ENCODE results near the gene ILDR1.

Gene ILDR1

DNA sequence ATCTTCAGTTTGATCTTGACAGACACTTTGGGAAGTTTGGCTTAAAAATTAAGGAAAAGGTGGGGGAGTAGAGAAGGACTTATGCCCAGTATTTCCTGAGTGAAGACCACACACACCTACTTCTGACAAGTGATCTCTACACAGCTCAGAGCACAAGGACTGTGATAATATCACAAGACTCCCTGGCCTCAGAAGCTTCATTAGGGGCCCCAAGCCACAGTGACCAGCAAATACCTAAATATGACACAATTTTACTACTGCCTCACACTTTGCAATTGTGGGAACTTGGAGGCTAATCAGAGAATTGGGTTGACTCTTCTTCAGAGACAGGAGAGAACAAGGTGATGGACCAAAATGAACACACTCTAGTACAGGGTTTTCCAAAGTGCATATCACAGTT lies 2.6 kb downstream of the ILDR1 start:
- DNase-seq (ENCODE audit: low read depth in 1 of 2, low spot score in 1 of 2), result no peak

DNA sequence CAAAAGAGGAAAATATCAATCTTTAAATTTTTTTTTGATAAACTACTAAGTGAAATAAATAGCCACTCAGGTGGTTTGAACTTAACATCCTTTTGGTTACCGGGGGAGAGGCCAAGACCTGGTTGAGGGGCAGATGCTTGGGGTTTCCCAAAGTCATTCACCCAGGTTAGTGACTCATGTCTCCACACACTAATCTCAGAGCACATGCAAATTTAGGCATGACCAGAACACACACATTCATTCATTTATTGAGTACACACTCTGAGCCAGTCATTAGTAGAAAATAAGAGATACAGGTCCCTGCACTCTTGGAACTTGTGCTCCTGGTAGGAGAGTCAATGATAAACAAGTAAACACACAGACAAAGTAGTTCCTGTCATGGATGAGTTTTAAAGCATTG lies 7.3 kb downstream of the ILDR1 start:
- no peak for DNase-seq (ENCODE audit: low read depth in 1 of 2, low spot score in 1 of 2)

DNA sequence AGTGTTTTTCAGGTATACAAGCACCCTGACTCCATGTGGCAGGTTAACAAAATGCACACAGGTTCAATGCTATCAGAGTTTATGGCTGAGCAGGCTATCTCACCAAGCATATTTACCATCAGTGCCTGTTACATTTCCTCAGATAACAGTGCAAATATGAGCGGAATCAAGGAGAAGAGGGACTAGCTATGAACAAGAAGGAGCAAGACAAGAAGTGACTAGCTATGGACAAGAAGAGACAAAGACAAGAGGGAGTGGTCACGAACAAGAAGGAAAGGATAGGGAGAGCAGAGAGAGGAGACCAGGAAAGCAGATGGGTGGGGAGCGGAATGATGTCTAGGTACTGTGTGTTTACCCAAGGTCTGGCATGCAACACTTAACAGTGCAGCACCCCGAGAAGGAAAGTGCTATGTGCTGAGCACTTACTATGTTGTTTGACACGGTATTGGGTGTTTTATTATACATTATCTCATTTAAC lies 8.6 kb downstream of the ILDR1 start:
- no peak for DNase-seq (ENCODE audit: low read depth in 1 of 2, low spot score in 1 of 2)

DNA sequence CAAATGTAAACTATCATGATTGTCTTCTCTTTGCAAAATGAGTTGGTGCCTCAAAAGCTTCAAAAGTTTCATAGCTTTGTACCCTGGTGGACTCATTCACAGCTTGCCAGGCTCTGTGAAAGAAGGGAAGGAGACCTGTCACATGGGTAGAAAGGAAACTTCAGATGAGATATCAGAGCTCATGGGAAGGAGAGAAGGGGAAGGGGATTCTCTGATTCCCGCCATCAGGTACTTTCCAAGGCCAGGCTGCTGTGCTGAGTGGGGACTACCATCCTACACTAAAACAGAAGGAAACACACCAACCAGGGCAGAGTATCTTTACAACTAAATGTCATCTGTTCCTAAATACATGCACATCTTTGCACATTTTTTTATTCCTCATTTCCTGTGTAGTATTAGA lies 9.2 kb downstream of the ILDR1 start:
- DNase-seq (ENCODE audit: low read depth in 1 of 2, low spot score in 1 of 2), result no peak

DNA sequence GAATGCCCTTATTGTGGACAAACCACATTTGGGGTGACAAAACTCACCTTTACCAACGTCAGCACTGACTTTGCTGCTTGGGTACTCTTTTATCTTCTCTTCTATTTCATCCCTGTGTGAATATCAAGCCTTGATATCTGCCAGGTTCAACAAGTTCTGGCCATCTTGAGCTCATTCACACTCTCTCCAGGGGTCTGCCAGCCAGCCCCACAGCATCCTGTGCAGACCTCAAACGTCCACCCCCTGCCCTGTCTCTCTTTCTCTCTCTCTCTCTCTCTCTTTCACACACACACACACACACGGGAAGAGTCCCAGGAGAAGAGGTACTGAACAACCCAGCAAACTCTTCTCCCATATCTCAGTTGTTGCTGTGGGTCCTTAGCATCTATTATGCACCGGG lies 10.7 kb downstream of the ILDR1 start:
- no peak for DNase-seq (ENCODE audit: low read depth in 1 of 2, low spot score in 1 of 2)

DNA sequence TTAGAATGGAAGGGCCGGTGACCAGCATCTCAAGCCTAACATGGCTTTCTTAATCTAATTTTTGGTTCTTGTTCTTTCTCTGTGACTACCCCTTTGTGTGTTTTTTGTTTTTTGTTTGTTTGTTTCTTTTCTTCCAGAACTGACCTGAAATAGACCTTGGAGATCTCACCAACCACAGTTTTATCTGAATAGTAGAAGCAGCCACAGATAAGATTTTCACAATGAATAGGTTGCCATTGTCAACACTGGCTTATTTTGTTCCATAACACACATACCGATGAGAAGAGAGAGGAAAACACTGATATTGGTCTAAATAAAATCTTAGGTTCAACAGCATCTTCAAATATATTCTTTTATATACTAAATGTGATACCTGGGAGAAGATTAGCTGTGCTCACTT lies 11.5 kb downstream of the ILDR1 start:
- DNase-seq (ENCODE audit: low read depth in 1 of 2, low spot score in 1 of 2), result no peak

DNA sequence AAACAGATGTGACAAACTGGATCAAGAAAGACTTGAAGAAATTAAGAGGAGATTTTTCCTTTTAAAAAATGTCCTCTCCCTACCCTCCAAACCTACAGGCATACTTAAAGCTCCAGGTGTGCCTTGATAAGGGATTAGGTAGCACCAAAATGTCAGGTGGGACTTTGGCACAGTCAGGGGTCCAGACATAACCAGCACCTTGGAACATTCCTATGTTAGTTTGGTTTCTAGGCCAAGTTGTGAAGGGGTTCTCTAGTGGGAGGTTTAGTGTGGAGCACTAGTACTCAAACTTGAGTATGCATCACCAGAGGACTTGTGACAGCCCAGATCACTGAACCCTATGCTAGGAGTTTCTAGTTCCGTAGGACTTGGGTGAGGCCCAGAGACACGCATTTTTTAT lies 13.9 kb downstream of the ILDR1 start:
- DNase-seq (ENCODE audit: low read depth in 1 of 2, low spot score in 1 of 2), result no peak

DNA sequence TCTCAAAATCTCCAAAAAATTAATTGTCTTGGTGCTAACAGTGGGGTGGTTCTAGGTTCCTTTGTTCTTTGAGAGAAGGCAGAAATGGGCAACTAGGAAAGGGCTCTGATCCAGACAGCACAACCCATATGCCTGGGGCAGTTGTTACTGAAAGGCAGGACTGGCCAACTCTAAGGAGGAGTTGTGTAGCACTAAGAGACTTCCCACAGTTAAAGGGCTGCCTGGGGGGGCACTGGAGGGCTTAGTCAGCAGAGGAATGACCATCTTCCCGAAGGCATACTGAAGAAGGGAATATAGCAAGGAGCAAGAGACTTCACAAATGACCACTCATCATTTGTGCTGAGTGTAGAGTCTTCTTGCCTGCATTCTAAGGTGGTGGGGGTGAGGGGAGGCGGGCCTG lies 15.8 kb downstream of the ILDR1 start:
- no peak for DNase-seq (ENCODE audit: low read depth in 1 of 2, low spot score in 1 of 2)

DNA sequence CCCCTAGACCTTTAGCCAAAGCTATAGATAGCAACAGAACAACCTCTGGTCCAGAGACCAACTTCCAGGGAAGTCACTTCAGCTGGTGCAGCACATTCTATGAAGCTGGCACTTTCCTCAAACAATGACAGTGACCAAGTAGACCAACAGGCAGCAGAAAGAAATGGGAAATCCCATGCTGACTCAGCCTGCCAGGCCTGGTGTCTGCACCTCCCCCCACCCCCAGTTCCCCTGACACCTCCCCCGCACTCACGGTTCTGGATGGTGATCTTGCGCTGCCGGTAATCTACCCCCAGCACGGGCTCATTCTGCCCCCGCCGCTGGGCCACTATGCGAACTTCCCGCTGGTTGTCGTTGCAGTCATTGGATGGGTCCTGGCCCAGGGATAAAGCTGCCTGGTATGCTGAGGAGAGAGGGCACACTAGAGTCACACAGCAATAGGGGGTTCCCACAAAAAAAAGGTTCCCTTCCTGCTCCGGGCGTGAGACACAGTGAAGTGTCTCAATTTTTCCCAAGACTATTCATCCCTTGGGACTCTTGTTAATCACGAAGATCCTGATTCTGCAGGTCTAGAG lies 17.0 kb downstream of the ILDR1 start:
- no peak for DNase-seq (ENCODE audit: low read depth in 1 of 2, low spot score in 1 of 2)

DNA sequence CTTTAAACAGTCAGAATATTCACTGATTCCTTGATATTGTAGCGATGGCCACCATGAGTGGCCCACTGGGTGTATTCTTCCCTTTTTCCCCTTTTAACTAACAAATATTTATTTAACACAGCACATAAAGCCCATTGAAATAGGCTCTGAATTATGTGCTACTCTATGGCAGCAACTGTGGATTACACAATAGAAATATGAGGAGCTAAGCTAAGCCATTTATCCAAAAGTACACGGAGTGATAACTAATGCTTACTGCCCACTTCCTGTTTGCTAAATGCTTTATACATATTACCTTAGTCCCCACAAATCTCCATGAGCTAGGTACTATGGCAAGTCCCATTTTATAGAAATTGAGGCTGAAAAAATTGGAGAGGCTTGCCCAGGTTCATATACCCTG lies 17.9 kb downstream of the ILDR1 start:
- DNase-seq (ENCODE audit: low read depth in 1 of 2, low spot score in 1 of 2), result no peak

DNA sequence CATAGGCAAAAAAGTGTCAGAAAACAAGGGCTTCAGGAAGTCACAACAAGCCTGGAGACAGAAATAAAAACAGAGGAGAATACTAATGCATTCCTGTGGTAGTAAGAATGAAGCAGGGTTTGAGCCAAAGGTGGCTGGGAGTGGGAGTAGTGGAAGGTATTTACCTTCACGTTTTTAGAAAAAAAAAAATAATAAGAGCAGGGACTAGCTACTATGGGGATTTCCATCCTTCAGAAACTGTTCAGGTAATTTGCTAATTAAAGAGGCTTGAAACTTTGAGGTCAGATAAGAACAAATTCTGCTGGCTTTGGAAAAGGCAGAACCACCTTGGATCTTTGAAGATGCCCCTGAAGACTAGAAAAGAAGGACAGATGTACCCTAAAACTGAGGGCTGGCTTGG lies 18.4 kb downstream of the ILDR1 start:
- DNase-seq (ENCODE audit: low read depth in 1 of 2, low spot score in 1 of 2), result no peak

DNA sequence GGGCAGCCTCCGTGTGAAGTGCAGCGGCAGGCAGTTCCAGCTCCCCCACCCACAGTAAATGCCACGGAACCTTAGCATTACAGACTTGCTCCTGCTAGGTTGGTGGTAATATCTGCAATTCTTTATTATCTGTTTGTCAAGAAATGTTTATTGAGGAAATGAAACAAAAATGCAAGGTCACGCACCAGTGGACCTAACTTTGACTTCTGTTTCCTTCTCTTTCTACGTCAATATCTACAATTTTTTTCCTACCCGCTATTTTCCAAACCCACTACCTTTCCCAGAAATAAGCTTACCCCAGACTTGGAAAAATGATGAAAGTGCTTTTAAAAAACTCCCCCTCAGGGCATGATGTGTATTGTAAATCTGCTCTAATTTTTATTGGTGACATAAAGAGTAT lies 18.9 kb downstream of the ILDR1 start:
- no peak for DNase-seq (ENCODE audit: low read depth in 1 of 2, low spot score in 1 of 2)

DNA sequence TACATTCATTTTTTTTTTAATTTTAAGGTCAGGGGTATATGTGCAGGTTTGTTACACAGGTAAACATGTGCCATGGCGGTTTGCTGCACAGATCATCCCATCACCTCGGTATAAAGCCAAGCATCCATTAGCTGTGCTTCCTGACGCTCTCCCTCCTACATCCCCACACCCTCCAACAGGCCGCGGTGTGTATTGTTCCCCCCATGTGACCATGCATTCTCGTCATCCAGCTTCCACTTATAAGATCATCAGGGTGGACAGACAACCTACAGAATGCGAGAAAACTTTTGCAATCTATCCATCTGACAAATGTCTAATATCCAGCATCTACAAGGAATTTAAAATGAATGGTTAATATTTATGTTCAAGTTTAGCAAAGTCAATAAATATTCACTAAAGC lies 19.4 kb downstream of the ILDR1 start:
- no peak for DNase-seq (ENCODE audit: low read depth in 1 of 2, low spot score in 1 of 2)

DNA sequence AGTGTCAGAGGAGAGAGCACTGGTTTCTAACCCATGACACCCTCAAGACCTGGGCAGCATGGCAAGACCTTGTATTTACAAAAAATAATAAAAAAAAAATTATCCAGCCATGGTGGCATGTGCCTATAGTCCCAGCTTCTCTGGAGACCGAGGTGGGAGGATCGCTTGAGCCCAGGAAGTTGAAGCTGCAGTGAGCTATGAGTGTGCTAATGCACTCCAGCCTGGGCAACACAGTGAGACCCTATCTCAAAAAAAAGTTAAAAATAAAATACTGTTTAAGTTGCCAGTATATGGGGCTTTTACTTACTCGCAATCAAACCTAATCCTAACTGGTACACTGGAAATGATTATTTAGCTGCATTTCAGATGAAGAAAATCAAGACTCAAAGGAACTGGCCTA lies 20.2 kb downstream of the ILDR1 start:
- DNase-seq (ENCODE audit: low read depth in 1 of 2, low spot score in 1 of 2), result no peak

DNA sequence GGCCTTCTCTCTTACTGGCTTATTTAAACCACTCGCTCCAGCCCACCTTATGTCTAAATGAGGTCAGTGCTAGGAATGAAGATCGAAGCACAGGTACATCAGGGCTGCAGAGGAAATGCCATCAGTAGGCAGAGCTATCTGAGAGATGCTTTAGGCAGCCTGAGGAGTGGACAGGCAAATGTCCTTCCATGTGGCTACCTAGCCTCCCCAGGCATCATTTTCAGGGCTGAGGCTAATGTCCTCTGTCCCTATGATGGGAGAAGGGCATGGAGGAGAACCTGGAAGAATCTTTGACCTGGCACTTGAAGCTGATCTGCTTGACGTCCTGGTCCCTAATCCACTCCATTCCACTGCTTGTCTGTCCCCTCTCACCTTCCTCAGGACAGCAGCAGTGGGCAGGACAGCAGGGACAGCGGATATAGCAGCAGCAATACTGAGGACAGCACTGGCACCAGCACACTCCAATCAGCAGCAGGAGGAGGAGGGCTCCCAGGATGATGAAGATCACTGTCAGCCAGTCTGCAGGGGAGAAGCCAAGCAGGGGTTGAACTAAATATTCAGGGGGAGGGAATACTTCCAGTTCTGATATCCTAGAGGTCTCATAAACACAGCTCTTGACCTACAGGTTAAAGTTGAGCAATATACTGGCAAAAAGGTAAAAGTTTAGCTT lies 21.0 kb downstream of the ILDR1 start:
- no peak for DNase-seq (ENCODE audit: low read depth in 1 of 2, low spot score in 1 of 2)

DNA sequence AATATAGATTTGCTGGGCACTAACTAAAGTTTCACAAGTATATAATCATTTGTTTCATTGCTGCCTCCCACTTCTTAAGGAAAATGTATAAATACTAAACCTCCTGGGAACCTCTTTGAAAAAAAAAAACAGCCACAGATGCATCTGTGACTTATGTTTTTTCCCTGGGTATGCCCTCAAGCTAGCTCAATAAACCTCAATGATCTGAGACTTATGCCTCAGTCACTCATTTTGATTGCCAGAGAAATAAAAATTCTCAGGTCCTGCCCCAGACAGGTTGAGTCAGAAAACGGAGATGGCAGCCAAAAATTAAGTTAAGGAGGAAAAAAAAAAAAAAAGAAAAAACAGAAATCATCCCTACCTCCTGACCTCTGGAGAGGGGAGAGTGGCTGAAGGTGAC lies 22.1 kb downstream of the ILDR1 start:
- no peak for DNase-seq (ENCODE audit: low read depth in 1 of 2, low spot score in 1 of 2)

DNA sequence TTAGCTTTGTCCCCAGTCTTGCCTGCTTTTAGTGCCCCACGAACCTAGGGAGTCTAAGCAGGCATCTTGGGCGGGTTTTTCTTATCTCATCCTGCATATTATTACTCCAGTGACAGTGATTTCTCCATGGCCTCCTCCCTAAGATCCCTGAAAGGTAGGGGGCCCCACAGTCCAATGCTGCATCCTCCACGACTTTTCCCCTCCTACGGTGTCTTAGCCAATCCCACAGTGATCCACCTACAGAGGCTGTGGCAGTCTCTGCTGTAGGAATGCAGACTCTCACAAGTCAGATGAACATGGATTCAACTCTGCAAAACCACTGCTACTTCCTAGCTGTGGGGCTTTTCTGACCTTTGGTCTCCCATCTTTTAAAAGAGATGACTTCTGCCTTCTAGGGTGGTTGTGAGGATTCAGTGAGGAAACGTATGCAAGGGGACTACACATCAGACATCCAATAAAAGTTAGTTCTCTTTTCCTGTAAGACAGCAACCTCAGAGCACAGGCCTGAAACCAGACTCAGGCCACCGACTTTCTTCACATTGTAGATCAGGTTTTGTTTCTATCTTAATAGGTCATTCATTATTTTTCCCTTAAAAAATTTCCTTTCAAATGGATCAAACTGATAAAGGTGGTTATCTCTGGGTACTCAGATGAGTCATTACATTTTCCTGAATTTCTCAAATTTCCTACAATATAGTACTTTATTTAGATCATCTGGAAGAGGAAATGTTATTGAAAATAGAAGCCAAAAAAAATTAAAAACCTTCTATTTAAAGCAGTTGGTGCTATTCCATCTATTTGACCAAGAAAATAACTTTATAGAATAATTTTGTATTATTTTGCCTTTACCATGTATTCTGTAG lies 23.2 kb downstream of the ILDR1 start:
- DNase-seq (ENCODE audit: low read depth in 1 of 2, low spot score in 1 of 2), result no peak

DNA sequence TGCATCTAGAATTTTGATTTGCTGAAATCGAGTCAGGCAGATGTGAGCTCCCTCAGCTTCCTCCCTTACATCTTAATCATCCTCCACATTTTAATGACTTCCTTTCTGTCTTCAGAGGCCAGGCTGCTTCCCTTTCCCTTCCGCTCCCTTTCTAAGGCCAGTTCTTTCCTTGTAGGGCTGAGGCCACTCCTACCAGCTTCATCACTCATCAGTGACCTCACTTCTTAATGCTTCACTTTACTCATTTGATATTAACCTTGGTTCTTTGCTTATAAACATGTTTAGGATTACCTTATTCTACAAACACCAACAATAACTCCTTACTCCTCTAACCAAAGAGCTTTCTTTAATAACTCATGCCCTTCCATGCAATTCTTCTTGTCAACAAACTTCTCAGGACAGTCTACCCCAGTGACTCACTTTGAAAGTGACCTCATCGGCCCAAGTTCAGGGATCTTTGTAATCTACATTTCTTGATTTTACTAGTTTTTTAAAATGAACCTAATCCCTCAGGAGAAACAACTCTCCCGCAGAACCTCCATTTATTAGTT lies 23.9 kb downstream of the ILDR1 start:
- DNase-seq (ENCODE audit: low read depth in 1 of 2, low spot score in 1 of 2), result no peak

DNA sequence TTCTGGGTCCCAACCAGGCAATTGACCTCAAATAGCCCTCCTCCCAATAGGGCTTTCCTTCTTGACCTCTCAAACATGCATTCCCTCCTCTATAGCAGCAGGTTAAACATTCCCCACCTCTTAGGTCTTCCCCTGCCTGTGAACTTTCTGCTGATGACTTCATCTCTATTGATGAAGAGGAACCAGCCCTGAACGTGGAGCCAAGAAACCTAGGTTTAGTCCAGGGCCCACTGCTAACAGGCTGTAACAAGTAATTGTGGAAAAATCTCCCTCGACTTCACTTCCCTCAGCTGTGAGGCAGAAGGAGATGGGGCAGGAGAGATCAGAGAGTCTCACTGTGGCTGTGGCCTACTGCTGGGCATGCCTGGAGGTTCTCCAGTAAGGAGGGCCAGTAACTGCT lies 24.7 kb downstream of the ILDR1 start:
- DNase-seq (ENCODE audit: low read depth in 1 of 2, low spot score in 1 of 2), result no peak

DNA sequence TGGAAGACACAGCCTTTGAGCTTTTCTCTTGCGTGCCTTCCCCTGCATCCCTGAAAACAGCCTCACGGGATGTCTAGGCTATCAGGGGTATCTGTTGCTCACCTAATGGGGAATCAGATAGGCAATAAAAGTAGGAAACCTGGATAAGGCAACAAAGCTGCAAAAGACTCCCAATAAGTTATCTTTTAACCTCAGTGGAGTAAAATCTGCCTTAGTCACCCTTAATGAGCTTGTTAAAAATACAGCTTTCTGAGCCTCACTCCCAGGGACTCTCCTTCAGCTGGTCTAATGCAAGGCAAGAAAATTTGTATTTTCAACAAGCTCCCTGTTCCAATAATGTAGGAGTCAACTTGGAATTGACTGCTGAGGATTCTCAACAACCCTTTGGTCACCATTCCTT lies 25.6 kb downstream of the ILDR1 start:
- no peak for DNase-seq (ENCODE audit: low read depth in 1 of 2, low spot score in 1 of 2)

DNA sequence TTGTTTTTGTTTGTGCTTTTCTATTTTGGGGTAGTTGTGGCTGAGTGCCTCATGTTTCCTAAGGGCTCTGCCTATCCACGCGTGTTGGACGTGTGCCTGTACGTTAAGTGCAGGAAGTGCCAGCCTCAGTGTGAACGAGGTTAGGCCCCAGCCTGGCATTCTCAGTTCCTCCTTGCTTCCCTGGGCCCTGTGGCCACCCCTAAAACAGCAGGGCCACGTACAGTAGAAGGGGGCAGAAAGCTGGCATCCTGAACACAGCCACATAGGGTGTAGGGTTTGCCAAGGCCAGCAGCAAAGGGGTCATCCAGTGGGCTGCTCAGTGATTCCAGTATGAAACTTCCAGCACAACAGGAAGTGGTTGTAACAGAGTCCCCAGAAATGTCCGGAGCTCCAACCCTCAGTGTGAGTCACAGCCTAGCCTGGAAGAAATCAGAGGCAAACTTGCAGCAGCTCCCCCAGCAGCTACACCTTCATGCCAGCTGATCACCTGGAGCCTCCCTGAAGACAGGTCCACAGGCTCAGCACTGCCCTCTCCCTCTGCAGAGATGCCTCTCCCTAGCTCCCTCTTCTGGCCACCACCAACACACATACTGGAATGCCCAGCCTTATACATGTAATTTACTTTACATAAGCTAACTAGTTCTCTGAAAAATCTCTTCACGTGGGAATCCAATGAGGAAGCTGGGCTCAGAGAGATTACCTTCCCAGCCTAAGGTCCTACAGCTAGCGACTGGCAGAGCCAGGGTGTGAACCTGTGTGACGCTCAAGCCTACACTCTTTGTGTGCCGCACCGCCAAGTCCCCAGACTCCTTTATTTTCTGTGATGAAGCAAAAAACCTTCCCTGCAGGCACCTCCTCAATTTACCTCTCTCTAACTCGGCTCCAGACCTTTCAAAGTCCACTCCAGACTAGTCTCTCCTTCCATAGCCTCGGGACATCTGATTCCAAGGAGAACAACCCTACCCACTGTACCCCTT lies 26.6 kb downstream of the ILDR1 start:
- no peak for DNase-seq (ENCODE audit: low read depth in 1 of 2, low spot score in 1 of 2)
